ENCODE data around the gene ATP5ME.

DNA sequence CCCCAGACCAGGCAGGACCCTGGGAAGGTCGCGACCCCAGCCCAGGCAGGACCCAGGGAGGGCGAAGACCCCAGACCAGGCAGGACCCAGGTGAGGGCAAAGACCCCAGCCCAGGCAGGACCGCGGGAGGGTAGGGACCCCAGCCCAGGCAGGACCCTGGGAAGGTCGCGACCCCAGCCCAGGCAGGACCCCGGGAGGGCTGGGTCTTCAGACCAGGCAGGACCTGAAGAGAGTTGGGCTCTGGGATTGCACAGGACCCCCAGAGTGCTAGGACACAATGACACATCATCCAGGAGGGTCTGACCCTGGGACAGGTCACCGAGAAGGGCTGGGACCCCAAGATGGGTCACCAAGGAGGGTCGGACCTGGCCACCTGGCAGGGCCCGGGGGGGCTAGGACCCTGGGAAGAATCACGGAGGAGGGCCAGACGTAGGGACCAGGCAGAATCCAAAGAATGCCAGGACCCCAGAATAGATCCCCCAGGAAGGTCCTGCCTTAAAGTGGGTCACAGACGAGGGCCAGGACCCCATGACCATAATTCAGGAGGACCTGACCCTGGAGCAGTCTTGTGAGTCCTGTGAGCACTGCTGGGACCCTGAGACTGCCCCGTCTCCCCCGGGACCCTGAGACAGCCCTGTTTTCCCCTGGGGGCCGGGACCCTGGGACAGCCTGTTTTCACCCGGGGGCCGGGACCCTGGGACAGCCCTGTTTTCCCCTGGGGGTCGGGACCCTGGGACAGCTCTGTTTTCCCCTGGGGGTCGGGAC lies 32.9 kb upstream of the ATP5ME start:
- TF ChIP-seq CTCF (conservative IDR thresholded peaks at IDR 0.05; ENCODE audit: low read length), result no peak
- TF ChIP-seq EZH2phosphoT487 (IDR thresholded peaks at IDR 0.05; ENCODE audit: borderline replicate concordance, low read depth, low read length), result no peak
